GM23248 (cell line): ENCODE results near the gene SDHD. TPM values are rescaled to one million over a fixed set of nuclear protein-coding genes. Genes with fewer than 3 reads are reported as not detected.
A peak's percentile ranks its signal among the peaks of the same experiment; 100 is the strongest.
"Not testable (repeated sequence)": the region's sequence is repeated elsewhere in the genome, so short reads cannot be mapped to it uniquely, and the experiment has no call there.

ENCODE experiments used
- DNase-seq: peaks from one replicate; pipeline ENCODE4 v3.0.0-alpha.2; 2015
- H2AFZ ChIP-seq: fragments of 200-600 bp; sonication (generic); 2 replicates; pipeline ENCODE4 v1.6.1; 2016; ENCODE audit warnings: antibody characterized with exemption
- H3F3A ChIP-seq: fragments of 200-600 bp; sonication (generic); 2 replicates; pipeline ENCODE4 v1.6.1; 2016; ENCODE audit warnings: mild to moderate bottlenecking, antibody characterized with exemption, mixed run types; ENCODE audit not compliant: insufficient read depth
- H3K27ac ChIP-seq: fragments of 200-600 bp; sonication (generic); 2 replicates; pipeline ENCODE4 v1.5.1; 2016; ENCODE audit warnings: mild to moderate bottlenecking
- H3K27me3 ChIP-seq: fragments of 200-600 bp; sonication (generic); replicated peaks from 2 replicates; pipeline ENCODE4 v1.6.1; 2016; ENCODE audit warnings: mild to moderate bottlenecking; ENCODE audit not compliant: insufficient read depth
- H3K36me3 ChIP-seq: fragments of 200-600 bp; sonication (generic); 2 replicates; pipeline ENCODE4 v1.6.1; 2016; ENCODE audit warnings: low read depth, mild to moderate bottlenecking
- H3K4me1 ChIP-seq: fragments of 200-600 bp; sonication (generic); 2 replicates; pipeline ENCODE4 v1.6.1; 2016; ENCODE audit warnings: mild to moderate bottlenecking; ENCODE audit not compliant: insufficient read depth
- H3K4me2 ChIP-seq: fragments of 200-600 bp; sonication (generic); one replicate; pipeline ENCODE4 v1.6.1; 2016; ENCODE audit warnings: mild to moderate bottlenecking; ENCODE audit not compliant: unreplicated experiment
- H3K4me3 ChIP-seq: fragments of 200-600 bp; sonication (generic); 2 replicates; pipeline ENCODE4 v1.5.1; 2016; ENCODE audit warnings: mild to moderate bottlenecking
- H3K79me2 ChIP-seq: fragments of 200-600 bp; sonication (generic); 2 replicates; pipeline ENCODE4 v1.6.1; 2016; ENCODE audit warnings: mild to moderate bottlenecking; ENCODE audit not compliant: insufficient read depth
- H3K9ac ChIP-seq: fragments of 200-600 bp; sonication (generic); 2 replicates; pipeline ENCODE4 v1.6.1; 2016; ENCODE audit warnings: mild to moderate bottlenecking
- H3K9me2 ChIP-seq: fragments of 200-600 bp; sonication (generic); 2 replicates; pipeline ENCODE4 v1.6.1; 2016; ENCODE audit warnings: mixed run types, mild to moderate bottlenecking, moderate library complexity; ENCODE audit not compliant: insufficient read depth
- H3K9me3 ChIP-seq: fragments of 200-600 bp; sonication (generic); one replicate; pipeline ENCODE4 v1.6.1; 2017; ENCODE audit warnings: low read depth
- H4K20me1 ChIP-seq: fragments of 200-600 bp; sonication (generic); 2 replicates; pipeline ENCODE4 v1.6.0; 2016; ENCODE audit not compliant: insufficient read depth
- EZH2 ChIP-seq: fragments of 200-600 bp; sonication (generic); IDR thresholded peaks from 2 replicates; pipeline ENCODE4 v1.6.1; 2018; ENCODE audit warnings: antibody characterized with exemption, mild to moderate bottlenecking; ENCODE audit not compliant: insufficient read depth, poor library complexity, severe bottlenecking
- EZH2phosphoT487 ChIP-seq: fragments of 200-600 bp; sonication (generic); IDR thresholded peaks from 2 replicates; pipeline ENCODE4 v1.6.1; 2018; ENCODE audit warnings: antibody characterized with exemption, moderate library complexity, mild to moderate bottlenecking, low read depth; ENCODE audit not compliant: insufficient read depth
- WGBS, 2 experiments: methylation state at CpG; one replicate each; pipeline ENCODE4 v1.1.6; 2015 to 2017; ENCODE audit warnings: low lambda C conversion rate in 2 of 2, low coverage in 1 of 2; ENCODE audit errors: missing lambda C conversion rate in 2 of 2; 5-methylcytosine and 5-hydroxymethylcytosine counted together
- in situ Hi-C: fragments of 300-500 bp; cut with MboI; formaldehyde crosslinking; loops from 2 replicates; pipeline ENCODE4 v1.15.0; 2020
- polyA plus RNA-seq: library from polyadenylated mRNA; unstranded; fragments of >200 nt; fragmentation: Nextera tagmentation; extraction: Ambion mirVana; gene quantifications from 2 replicates; pipeline ENCODE4 v1.2.1, GENCODE V29; 2016
- total RNA-seq: library from RNA; depleted of rRNA; stranded (reverse); fragments of >200 nt; shearing (Covaris generic); gene quantifications from 2 replicates; pipeline ENCODE4 v1.2.3, GENCODE V29; 2014

The SDHD gene
- total and polyA plus RNA-seq, 2 experiments from 2014 or later, result 108 to 186 TPM

GRCh38 chr11:112044961-112045360 is 41.7 kb upstream of the SDHD start:
- WGBS, 2 experiments, result 98 to 99% methylated on average over 4 of the region's 4 CpGs
- Histone ChIP-seq H3K4me2 (no peak overlapping the region), H3K9me3 (no peaks in the 10 kb centered on the region), H3K4me1 (peaks cover 20% of the 10 kb centered on the region), H3K79me2 (peaks cover 5% of the 10 kb centered on the region; the same call in 1 of the 2 replicates), H3F3A (peaks cover 34% of the 10 kb centered on the region), H3K27me3 (no peaks in the 10 kb centered on the region), H3K9me2 (no peaks in the 10 kb centered on the region), H2AFZ (no peak overlapping the region), H3K36me3 (peaks cover 28% of the 10 kb centered on the region; the same call in 1 of the 2 replicates), H4K20me1 (no peaks in the 10 kb centered on the region), H3K4me3 (no peak overlapping the region), H3K9ac (no peak overlapping the region), H3K27ac (no peak overlapping the region)
- in situ Hi-C loops, result no loop called here
- TF ChIP-seq EZH2, result no peak
- no peak for TF ChIP-seq EZH2phosphoT487
- DNase-seq, result no peak

- in situ Hi-C loops, result not testable (repeated sequence)
Measured at GRCh38 chr11:112046647-112047046, 40.0 kb upstream of the SDHD start.

GRCh38 chr11:112048256-112048655 is 38.4 kb upstream of the SDHD start:
- Histone ChIP-seq H3K79me2 (peaks cover 14% of the 10 kb centered on the region), H3K36me3 (peaks cover 28% of the 10 kb centered on the region; the same call in 1 of the 2 replicates), H3K27ac (0 out of 2 replicates have a peak overlapping the region, but pooled peaks have one; percentile 1)
- H3K4me1 ChIP-seq, H3K9ac ChIP-seq, DNase-seq, in situ Hi-C loops, H3F3A ChIP-seq, H3K9me2 ChIP-seq, H3K27me3 ChIP-seq, H3K9me3 ChIP-seq, H2AFZ ChIP-seq, H3K4me3 ChIP-seq, H3K4me2 ChIP-seq, H4K20me1 ChIP-seq: not testable (repeated sequence)
- WGBS, 2 experiments, result 67 to 79% methylated on average over 3 of the region's 3 CpGs

More at GRCh38 chr11:112046647-112047046, 40.0 kb upstream of the SDHD start:
- DNase-seq, H4K20me1 ChIP-seq, H3K9me3 ChIP-seq, H3K27ac ChIP-seq, H3K4me3 ChIP-seq, H2AFZ ChIP-seq, H3K9me2 ChIP-seq, H3K9ac ChIP-seq, H3K27me3 ChIP-seq, H3K4me2 ChIP-seq: not testable (repeated sequence)
- peaks cover 14% of the 10 kb centered on the region for H3K79me2 ChIP-seq
- peaks cover 28% of the 10 kb centered on the region; the same call in 1 of the 2 replicates for H3K36me3 ChIP-seq
- 94 to 98% methylated on average over 2 of the region's 2 CpGs for WGBS, 2 experiments
- peaks cover 23% of the 10 kb centered on the region for H3F3A ChIP-seq
- H3K4me1 ChIP-seq, result peaks cover 20% of the 10 kb centered on the region

GRCh38 chr11:112049777-112050176 is 36.9 kb upstream of the SDHD start:
- Histone ChIP-seq H3K4me1 (peaks cover 9% of the 10 kb centered on the region), H3K9me2 (no peaks in the 10 kb centered on the region), H4K20me1 (no peaks in the 10 kb centered on the region), H3F3A (peaks cover 8% of the 10 kb centered on the region; the same call in 1 of the 2 replicates), H3K36me3 (peaks cover 19% of the 10 kb centered on the region; the same call in 1 of the 2 replicates), H3K9me3 (no peaks in the 10 kb centered on the region), H3K27me3 (no peaks in the 10 kb centered on the region), H3K27ac (no peak overlapping the region), H3K4me3 (no peak overlapping the region), H3K4me2 (no peak overlapping the region), H3K79me2 (peaks cover 14% of the 10 kb centered on the region), H3K9ac (no peak overlapping the region), H2AFZ (no peak overlapping the region)
- in situ Hi-C loops, result no loop called here
- TF ChIP-seq EZH2 (no peak), EZH2phosphoT487 (no peak)
- 50 to 51% methylated on average over 2 of the region's 2 CpGs for WGBS, 2 experiments
- DNase-seq, result no peak

- no peak for DNase-seq
- Histone ChIP-seq H3F3A (peaks cover 8% of the 10 kb centered on the region; the same call in 1 of the 2 replicates), H3K4me2 (no peak overlapping the region), H4K20me1 (no peaks in the 10 kb centered on the region), H3K4me3 (no peak overlapping the region), H3K9me2 (no peaks in the 10 kb centered on the region), H3K9me3 (no peaks in the 10 kb centered on the region), H3K27ac (no peak overlapping the region), H2AFZ (no peak overlapping the region), H3K4me1 (peaks cover 9% of the 10 kb centered on the region), H3K79me2 (peaks cover 14% of the 10 kb centered on the region), H3K27me3 (no peaks in the 10 kb centered on the region), H3K9ac (no peak overlapping the region), H3K36me3 (peaks cover 11% of the 10 kb centered on the region; the same call in 1 of the 2 replicates)
- TF ChIP-seq EZH2phosphoT487 (no peak), EZH2 (no peak)
- in situ Hi-C loops, result no loop called here
- WGBS, 2 experiments, result 84% methylated on average over 3 of the region's 3 CpGs
Measured at GRCh38 chr11:112050721-112051120, 36.0 kb upstream of the SDHD start.
